HEK293T (cell line): ENCODE results near the gene NAGLU.

Experiments used
- FOXM1 ChIP-seq: fragments of 450-650 bp; IDR thresholded peaks from 2 replicates; pipeline ENCODE4 v1.6.1; 2017; ENCODE audit warnings: mild to moderate bottlenecking, borderline replicate concordance
- LEF1 ChIP-seq: fragments of 450-650 bp; IDR thresholded peaks from 2 replicates; pipeline ENCODE4 v1.6.1; 2017; ENCODE audit warnings: mild to moderate bottlenecking, borderline replicate concordance
- SP1 ChIP-seq: fragments of 450-650 bp; IDR thresholded peaks from 2 replicates; pipeline ENCODE4 v1.6.1; 2017

GRCh38 chr17:42488032-42488431, 48.0 kb upstream of the NAGLU start:
- TF ChIP-seq FOXM1 (no peak), SP1 (no peak), LEF1 (no peak)
